GM23338 (cell line): Measurements from ENCODE around the gene AKR7A3. TPM values are rescaled to one million over a fixed set of nuclear protein-coding genes. Genes with fewer than 3 reads are reported as not detected.

ENCODE experiments used
- ATAC-seq: fragments of 200-7000 bp; cut with Tn5 transposase; 3 replicates; pipeline ENCODE4 v1.9.1; 2020
- DNase-seq: peaks from one replicate; pipeline ENCODE4 v3.0.0-alpha.2; 2015; ENCODE audit warnings: low spot score
- H2AFZ ChIP-seq: fragments of 200-600 bp; sonication (generic); 2 replicates; pipeline ENCODE4 v1.8.0; 2016; ENCODE audit warnings: antibody characterized with exemption, mild to moderate bottlenecking, moderate library complexity
- H3F3A ChIP-seq: fragments of 200-600 bp; sonication (generic); replicated peaks from 2 replicates; pipeline ENCODE4 v1.8.0; 2017; ENCODE audit warnings: antibody characterized with exemption, mixed run types, low read depth
- H3K27ac ChIP-seq: fragments of 200-600 bp; sonication (generic); 2 replicates; pipeline ENCODE4 v1.6.1; 2016; ENCODE audit warnings: low read depth
- H3K27me3 ChIP-seq: fragments of 200-600 bp; sonication (generic); 2 replicates; pipeline ENCODE4 v1.8.0; 2016; ENCODE audit warnings: mild to moderate bottlenecking, mixed run types, moderate library complexity; ENCODE audit not compliant: insufficient read depth
- H3K36me3 ChIP-seq: fragments of 200-600 bp; sonication (generic); 2 replicates; pipeline ENCODE4 v1.8.0; 2016; ENCODE audit warnings: mild to moderate bottlenecking; ENCODE audit not compliant: insufficient read depth
- H3K4me1 ChIP-seq: fragments of 200-600 bp; sonication (generic); 2 replicates; pipeline ENCODE4 v1.8.0; 2016; ENCODE audit warnings: mild to moderate bottlenecking, moderate library complexity; ENCODE audit not compliant: insufficient read depth
- H3K4me2 ChIP-seq: fragments of 200-600 bp; sonication (generic); 2 replicates; pipeline ENCODE4 v1.7.1; 2017; ENCODE audit warnings: mixed run types
- H3K4me3 ChIP-seq: fragments of 200-600 bp; sonication (generic); 2 replicates; pipeline ENCODE4 v1.6.1; 2016; ENCODE audit warnings: mixed run types
- H3K79me2 ChIP-seq: fragments of 200-600 bp; sonication (generic); replicated peaks from 2 replicates; pipeline ENCODE4 v1.8.0; 2017; ENCODE audit warnings: mild to moderate bottlenecking; ENCODE audit not compliant: insufficient read depth
- H3K9me2 ChIP-seq: fragments of 200-600 bp; sonication (generic); 2 replicates; pipeline ENCODE4 v1.8.0; 2017; ENCODE audit not compliant: insufficient read depth
- H4K20me1 ChIP-seq: fragments of 200-600 bp; sonication (generic); replicated peaks from 2 replicates; pipeline ENCODE4 v1.8.0; 2017; ENCODE audit warnings: mild to moderate bottlenecking; ENCODE audit not compliant: insufficient read depth
- H3K27ac Mint-ChIP-seq: 2 replicates; pipeline ENCODE4 v1.8.0; 2020; ENCODE audit warnings: inconsistent platforms, mild to moderate bottlenecking, moderate library complexity, mixed read lengths
- H3K27me3 Mint-ChIP-seq: 3 replicates; pipeline ENCODE4 v1.8.0; 2022; ENCODE audit warnings: low read depth, mild to moderate bottlenecking, moderate library complexity, mixed read lengths, inconsistent platforms; ENCODE audit not compliant: insufficient read depth, poor library complexity
- H3K36me3 Mint-ChIP-seq: 3 replicates; pipeline ENCODE4 v1.8.0; 2021; ENCODE audit warnings: low read depth, mild to moderate bottlenecking, inconsistent platforms, moderate library complexity, mixed read lengths
- H3K4me1 Mint-ChIP-seq: 3 replicates; pipeline ENCODE4 v1.8.0; 2020; ENCODE audit warnings: mild to moderate bottlenecking, inconsistent platforms, mixed read lengths
- H3K4me3 Mint-ChIP-seq: 3 replicates; pipeline ENCODE4 v1.8.0; 2021; ENCODE audit warnings: moderate library complexity, mild to moderate bottlenecking, inconsistent platforms, mixed read lengths
- H3K9me3 Mint-ChIP-seq: 3 replicates; pipeline ENCODE4 v1.8.0; 2020; ENCODE audit warnings: moderate library complexity, mild to moderate bottlenecking, inconsistent platforms, mixed read lengths
- CREB1 ChIP-seq: fragments of 250-450 bp; sonication (Bioruptor Pico); IDR thresholded peaks from 2 replicates; pipeline ENCODE4 v1.5.0; 2020; ENCODE audit warnings: low read depth, mild to moderate bottlenecking, moderate library complexity
- EZH2phosphoT487 ChIP-seq: fragments of 200-600 bp; sonication (generic); IDR thresholded peaks from one replicate; pipeline ENCODE4 v1.8.1; 2018; ENCODE audit warnings: antibody characterized with exemption; ENCODE audit not compliant: unreplicated experiment
- JUNB ChIP-seq: IDR thresholded peaks from one replicate; pipeline ENCODE4 v1.6.1; 2016; ENCODE audit warnings: antibody characterized with exemption; ENCODE audit not compliant: unreplicated experiment
- NANOG ChIP-seq: IDR thresholded peaks from 2 replicates; pipeline ENCODE4 v1.6.1; 2016; ENCODE audit warnings: antibody characterized with exemption, borderline replicate concordance
- POLR2AphosphoS5 ChIP-seq: IDR thresholded peaks from 2 replicates; pipeline ENCODE4 v1.6.1; 2016; ENCODE audit warnings: antibody characterized with exemption, low read depth
- STAT1 ChIP-seq: IDR thresholded peaks from one replicate; pipeline ENCODE4 v1.6.1; 2016; ENCODE audit warnings: antibody characterized with exemption; ENCODE audit not compliant: unreplicated experiment
- ZNF114 ChIP-seq: fragments of 250-450 bp; sonication (Bioruptor Pico); IDR thresholded peaks from 2 replicates; pipeline ENCODE4 v1.5.0; 2020; ENCODE audit warnings: mild to moderate bottlenecking, moderate library complexity
- ZNF331 ChIP-seq: fragments of 250-450 bp; sonication (Bioruptor Pico); IDR thresholded peaks from 2 replicates; pipeline ENCODE4 v1.5.0; 2020; ENCODE audit warnings: low read depth, mild to moderate bottlenecking, moderate library complexity
- polyA plus RNA-seq: library from polyadenylated mRNA; unstranded; fragments of >200 nt; fragmentation: Nextera tagmentation; extraction: Ambion mirVana; gene quantifications from 2 replicates; pipeline ENCODE4 v1.2.1, GENCODE V29; 2016
- total RNA-seq: library from RNA; depleted of rRNA; stranded (reverse); fragments of >200 nt; shearing (Covaris generic); gene quantifications from 2 replicates; pipeline ENCODE4 v1.2.3, GENCODE V29; 2014
- TF ChIP-seq, protein P1 (sequence below), 2 experiments: fragments of 200-600 bp in 1 of 2; sonication (generic) in 1 of 2; conservative IDR thresholded peaks; 2 replicates each; pipeline versions ENCODE4 v1.5.1 to v1.6.1; 2016 to 2017; ENCODE audit warnings: antibody characterized with exemption in 2 of 2, low read depth in 2 of 2, mild to moderate bottlenecking in 2 of 2, moderate library complexity in 1 of 2
- TF ChIP-seq, protein P2 (sequence below): IDR thresholded peaks from one replicate; pipeline ENCODE4 v1.6.1; 2018; ENCODE audit warnings: antibody characterized with exemption; ENCODE audit not compliant: unreplicated experiment
- TF ChIP-seq, protein P3 (sequence below): fragments of 250-450 bp; sonication (Bioruptor Pico); IDR thresholded peaks from 2 replicates; pipeline ENCODE4 v1.5.0; 2020; ENCODE audit warnings: mild to moderate bottlenecking, moderate library complexity
- TF ChIP-seq, protein P4 (sequence below): IDR thresholded peaks from 2 replicates; pipeline ENCODE4 v1.6.1; 2016; ENCODE audit warnings: antibody characterized with exemption

AKR7A3 gene
- total and polyA plus RNA-seq, 2 experiments from 2014 or later, result 0.14 to 0.86 TPM

DNA sequence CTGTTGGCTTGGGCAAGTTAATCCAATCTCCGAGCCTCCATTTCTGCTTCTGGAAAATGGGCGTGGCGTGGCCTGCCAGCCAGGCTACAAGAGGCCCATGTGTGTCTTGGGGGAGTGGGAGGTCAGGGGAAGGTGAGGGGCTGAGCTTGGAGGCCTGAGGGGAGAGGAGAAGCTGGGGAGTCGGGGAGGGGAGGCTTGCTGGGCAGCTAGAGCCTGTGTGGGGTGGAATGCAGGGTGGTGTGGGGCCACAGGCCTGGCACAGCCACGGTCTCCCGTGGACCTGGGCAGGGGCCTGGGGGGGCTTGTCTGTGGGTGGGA lies 38.1 kb upstream of the AKR7A3 start:
- no peak for ATAC-seq
- Mint-ChIP-seq H3K36me3 (peaks cover 10% of the 10 kb centered on the region; the same call in 2 of the 3 replicates), H3K27me3 (peaks cover 8% of the 10 kb centered on the region), H3K9me3 (no peaks in the 10 kb centered on the region), H3K4me1 (no peaks in the 10 kb centered on the region), H3K4me3 (no peak overlapping the region), H3K27ac (no peak overlapping the region)
- Histone ChIP-seq H3K79me2 (no peaks in the 10 kb centered on the region), H3K36me3 (no peaks in the 10 kb centered on the region), H3K27me3 (no peaks in the 10 kb centered on the region), H3F3A (no peaks in the 10 kb centered on the region), H4K20me1 (no peaks in the 10 kb centered on the region; the same call in 1 of the 2 replicates), H3K9me2 (no peaks in the 10 kb centered on the region), H3K4me3 (no peak overlapping the region), H3K27ac (no peak overlapping the region), H2AFZ (no peak overlapping the region), H3K4me1 (no peaks in the 10 kb centered on the region), H3K4me2 (no peak overlapping the region)
- DNase-seq, result no peak
- TF ChIP-seq, protein P1, sequence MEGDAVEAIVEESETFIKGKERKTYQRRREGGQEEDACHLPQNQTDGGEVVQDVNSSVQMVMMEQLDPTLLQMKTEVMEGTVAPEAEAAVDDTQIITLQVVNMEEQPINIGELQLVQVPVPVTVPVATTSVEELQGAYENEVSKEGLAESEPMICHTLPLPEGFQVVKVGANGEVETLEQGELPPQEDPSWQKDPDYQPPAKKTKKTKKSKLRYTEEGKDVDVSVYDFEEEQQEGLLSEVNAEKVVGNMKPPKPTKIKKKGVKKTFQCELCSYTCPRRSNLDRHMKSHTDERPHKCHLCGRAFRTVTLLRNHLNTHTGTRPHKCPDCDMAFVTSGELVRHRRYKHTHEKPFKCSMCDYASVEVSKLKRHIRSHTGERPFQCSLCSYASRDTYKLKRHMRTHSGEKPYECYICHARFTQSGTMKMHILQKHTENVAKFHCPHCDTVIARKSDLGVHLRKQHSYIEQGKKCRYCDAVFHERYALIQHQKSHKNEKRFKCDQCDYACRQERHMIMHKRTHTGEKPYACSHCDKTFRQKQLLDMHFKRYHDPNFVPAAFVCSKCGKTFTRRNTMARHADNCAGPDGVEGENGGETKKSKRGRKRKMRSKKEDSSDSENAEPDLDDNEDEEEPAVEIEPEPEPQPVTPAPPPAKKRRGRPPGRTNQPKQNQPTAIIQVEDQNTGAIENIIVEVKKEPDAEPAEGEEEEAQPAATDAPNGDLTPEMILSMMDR (conservative IDR thresholded peaks at IDR 0.05; ENCODE audit: low read depth in 2 of 2), result no peak
- TF ChIP-seq EZH2phosphoT487, result no peak
- no peak for TF ChIP-seq NANOG
- TF ChIP-seq, protein P2, sequence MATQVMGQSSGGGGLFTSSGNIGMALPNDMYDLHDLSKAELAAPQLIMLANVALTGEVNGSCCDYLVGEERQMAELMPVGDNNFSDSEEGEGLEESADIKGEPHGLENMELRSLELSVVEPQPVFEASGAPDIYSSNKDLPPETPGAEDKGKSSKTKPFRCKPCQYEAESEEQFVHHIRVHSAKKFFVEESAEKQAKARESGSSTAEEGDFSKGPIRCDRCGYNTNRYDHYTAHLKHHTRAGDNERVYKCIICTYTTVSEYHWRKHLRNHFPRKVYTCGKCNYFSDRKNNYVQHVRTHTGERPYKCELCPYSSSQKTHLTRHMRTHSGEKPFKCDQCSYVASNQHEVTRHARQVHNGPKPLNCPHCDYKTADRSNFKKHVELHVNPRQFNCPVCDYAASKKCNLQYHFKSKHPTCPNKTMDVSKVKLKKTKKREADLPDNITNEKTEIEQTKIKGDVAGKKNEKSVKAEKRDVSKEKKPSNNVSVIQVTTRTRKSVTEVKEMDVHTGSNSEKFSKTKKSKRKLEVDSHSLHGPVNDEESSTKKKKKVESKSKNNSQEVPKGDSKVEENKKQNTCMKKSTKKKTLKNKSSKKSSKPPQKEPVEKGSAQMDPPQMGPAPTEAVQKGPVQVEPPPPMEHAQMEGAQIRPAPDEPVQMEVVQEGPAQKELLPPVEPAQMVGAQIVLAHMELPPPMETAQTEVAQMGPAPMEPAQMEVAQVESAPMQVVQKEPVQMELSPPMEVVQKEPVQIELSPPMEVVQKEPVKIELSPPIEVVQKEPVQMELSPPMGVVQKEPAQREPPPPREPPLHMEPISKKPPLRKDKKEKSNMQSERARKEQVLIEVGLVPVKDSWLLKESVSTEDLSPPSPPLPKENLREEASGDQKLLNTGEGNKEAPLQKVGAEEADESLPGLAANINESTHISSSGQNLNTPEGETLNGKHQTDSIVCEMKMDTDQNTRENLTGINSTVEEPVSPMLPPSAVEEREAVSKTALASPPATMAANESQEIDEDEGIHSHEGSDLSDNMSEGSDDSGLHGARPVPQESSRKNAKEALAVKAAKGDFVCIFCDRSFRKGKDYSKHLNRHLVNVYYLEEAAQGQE, result no peak
- no peak for TF ChIP-seq JUNB
- TF ChIP-seq, protein P3, sequence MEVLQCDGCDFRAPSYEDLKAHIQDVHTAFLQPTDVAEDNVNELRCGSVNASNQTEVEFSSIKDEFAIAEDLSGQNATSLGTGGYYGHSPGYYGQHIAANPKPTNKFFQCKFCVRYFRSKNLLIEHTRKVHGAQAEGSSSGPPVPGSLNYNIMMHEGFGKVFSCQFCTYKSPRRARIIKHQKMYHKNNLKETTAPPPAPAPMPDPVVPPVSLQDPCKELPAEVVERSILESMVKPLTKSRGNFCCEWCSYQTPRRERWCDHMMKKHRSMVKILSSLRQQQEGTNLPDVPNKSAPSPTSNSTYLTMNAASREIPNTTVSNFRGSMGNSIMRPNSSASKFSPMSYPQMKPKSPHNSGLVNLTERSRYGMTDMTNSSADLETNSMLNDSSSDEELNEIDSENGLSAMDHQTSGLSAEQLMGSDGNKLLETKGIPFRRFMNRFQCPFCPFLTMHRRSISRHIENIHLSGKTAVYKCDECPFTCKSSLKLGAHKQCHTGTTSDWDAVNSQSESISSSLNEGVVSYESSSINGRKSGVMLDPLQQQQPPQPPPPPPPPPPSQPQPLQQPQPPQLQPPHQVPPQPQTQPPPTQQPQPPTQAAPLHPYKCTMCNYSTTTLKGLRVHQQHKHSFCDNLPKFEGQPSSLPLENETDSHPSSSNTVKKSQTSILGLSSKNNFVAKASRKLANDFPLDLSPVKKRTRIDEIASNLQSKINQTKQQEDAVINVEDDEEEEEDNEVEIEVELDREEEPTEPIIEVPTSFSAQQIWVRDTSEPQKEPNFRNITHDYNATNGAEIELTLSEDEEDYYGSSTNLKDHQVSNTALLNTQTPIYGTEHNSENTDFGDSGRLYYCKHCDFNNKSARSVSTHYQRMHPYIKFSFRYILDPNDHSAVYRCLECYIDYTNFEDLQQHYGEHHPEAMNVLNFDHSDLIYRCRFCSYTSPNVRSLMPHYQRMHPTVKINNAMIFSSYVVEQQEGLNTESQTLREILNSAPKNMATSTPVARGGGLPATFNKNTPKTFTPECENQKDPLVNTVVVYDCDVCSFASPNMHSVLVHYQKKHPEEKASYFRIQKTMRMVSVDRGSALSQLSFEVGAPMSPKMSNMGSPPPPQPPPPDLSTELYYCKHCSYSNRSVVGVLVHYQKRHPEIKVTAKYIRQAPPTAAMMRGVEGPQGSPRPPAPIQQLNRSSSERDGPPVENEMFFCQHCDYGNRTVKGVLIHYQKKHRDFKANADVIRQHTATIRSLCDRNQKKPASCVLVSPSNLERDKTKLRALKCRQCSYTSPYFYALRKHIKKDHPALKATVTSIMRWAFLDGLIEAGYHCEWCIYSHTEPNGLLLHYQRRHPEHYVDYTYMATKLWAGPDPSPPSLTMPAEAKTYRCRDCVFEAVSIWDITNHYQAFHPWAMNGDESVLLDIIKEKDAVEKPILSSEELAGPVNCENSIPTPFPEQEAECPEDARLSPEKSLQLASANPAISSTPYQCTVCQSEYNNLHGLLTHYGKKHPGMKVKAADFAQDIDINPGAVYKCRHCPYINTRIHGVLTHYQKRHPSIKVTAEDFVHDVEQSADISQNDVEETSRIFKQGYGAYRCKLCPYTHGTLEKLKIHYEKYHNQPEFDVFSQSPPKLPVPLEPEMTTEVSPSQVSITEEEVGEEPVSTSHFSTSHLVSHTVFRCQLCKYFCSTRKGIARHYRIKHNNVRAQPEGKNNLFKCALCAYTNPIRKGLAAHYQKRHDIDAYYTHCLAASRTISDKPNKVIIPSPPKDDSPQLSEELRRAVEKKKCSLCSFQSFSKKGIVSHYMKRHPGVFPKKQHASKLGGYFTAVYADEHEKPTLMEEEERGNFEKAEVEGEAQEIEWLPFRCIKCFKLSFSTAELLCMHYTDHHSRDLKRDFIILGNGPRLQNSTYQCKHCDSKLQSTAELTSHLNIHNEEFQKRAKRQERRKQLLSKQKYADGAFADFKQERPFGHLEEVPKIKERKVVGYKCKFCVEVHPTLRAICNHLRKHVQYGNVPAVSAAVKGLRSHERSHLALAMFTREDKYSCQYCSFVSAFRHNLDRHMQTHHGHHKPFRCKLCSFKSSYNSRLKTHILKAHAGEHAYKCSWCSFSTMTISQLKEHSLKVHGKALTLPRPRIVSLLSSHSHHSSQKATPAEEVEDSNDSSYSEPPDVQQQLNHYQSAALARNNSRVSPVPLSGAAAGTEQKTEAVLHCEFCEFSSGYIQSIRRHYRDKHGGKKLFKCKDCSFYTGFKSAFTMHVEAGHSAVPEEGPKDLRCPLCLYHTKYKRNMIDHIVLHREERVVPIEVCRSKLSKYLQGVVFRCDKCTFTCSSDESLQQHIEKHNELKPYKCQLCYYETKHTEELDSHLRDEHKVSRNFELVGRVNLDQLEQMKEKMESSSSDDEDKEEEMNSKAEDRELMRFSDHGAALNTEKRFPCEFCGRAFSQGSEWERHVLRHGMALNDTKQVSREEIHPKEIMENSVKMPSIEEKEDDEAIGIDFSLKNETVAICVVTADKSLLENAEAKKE (CRISPR knock-in tag), result no peak
- TF ChIP-seq ZNF331 (CRISPR knock-in tag), result no peak
- TF ChIP-seq ZNF114 (CRISPR knock-in tag), result no peak
- no peak for TF ChIP-seq CREB1
- no peak for TF ChIP-seq STAT1
- TF ChIP-seq POLR2AphosphoS5, result no peak
- TF ChIP-seq, protein P4, sequence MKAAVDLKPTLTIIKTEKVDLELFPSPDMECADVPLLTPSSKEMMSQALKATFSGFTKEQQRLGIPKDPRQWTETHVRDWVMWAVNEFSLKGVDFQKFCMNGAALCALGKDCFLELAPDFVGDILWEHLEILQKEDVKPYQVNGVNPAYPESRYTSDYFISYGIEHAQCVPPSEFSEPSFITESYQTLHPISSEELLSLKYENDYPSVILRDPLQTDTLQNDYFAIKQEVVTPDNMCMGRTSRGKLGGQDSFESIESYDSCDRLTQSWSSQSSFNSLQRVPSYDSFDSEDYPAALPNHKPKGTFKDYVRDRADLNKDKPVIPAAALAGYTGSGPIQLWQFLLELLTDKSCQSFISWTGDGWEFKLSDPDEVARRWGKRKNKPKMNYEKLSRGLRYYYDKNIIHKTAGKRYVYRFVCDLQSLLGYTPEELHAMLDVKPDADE, result no peak
